ENCODE data around the gene OPCML.

OPCML gene

DNA sequence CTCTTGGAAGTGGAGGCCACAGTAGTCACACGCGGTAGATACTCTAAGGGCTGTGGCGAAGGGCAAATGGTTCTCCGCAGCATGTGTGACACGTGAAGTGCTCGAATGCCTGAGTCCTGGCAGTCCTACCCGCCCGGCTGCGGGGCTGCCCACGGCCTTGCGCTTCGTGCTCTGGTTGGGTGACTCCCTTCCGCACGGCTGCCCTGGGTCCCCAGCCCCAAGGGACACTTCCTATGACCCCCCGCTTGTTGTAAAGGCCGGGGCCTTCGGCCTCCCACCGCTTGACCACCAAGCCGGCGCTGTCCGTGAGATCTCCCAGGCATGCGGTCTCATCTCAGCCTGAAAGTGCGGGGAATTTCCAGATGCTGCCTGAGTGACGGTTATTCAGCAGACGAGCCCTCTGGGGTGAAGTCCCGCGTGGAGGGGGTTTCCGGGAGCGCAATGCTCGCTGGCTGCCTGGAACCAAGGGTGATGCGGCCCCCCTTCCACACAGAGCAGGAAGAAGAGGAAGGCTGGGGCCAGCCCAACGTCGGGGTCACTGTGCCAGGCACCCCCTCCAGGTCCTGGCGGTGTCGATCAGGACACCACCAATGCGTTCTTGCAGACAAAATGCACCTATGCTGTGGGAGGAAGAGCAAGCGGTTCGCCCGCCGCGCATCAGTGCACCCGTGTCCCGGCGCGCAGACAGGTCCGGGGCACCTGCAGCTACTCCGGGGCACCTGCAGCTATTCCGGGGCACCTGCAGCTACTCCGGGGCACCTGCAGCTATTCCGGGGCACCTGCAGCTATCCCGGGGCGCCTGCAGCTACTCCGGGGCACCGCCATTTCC lies 171.2 kb downstream of the OPCML start:
- no peak for DNase-seq (ENCODE audit: low read depth in 2 of 2)

GRCh38 chr11:133355095-133355494 lies 177.2 kb downstream of the OPCML start:
- DNase-seq (ENCODE audit: low read depth in 2 of 2) = no peak

DNA sequence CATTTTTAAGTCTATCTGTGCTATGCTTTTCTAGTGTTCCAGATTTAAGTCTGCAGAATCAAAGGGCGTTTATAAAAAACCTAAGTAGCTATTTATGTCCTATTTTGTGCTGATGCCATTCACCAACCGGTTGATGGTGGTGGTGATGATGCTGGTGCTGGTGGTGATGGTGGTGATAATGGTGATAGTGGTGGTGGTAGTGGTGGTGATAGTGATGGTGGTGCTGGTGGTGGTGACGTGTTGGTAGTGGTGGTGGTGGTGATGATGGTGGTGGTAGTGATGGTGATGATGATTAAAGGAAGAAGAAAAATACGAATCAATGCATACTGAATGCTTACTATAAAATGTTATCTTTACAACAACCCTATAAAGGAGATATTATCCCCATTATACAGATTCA lies 178.2 kb downstream of the OPCML start:
- DNase-seq (ENCODE audit: low read depth in 2 of 2) = no peak

DNA sequence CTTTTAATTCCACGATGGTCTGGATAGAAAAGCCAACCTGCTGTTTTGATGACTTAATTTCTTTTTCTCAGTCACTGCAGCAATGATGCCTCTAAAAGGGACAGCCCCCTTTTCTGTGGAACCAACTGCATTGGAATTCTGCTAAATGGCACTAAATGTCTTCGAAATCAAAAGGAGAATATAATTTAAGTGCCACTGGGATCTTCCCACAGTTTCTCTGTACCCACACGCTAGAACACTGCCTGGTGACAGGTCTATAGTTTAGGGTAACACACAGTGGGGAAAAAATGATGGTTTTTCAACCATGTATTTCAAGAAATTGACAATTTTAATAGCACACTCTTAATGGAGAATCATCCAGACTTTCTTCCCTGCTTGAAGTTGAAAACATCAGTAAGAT lies 182.3 kb downstream of the OPCML start:
- no peak for DNase-seq (ENCODE audit: low read depth in 2 of 2)

DNA sequence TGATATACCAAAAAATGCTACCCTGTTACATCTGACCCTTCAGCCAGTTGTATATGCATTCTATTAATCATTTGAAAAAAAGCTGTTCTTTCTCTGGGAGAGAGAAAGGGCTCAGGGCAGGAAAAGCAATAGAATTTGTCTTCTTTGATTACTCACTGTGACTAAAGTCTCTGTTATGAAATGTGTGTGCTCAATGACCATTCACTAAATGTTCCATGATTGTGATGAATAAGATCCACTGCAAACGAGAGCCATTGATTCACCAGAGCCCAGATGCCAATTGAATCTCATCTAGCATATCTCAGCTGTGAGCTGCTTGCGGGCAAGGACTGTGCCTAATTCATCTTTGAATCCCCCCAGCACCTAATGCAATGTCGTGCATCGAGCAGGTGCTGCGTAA lies 184.3 kb downstream of the OPCML start:
- no peak for DNase-seq (ENCODE audit: low read depth in 2 of 2)

DNA sequence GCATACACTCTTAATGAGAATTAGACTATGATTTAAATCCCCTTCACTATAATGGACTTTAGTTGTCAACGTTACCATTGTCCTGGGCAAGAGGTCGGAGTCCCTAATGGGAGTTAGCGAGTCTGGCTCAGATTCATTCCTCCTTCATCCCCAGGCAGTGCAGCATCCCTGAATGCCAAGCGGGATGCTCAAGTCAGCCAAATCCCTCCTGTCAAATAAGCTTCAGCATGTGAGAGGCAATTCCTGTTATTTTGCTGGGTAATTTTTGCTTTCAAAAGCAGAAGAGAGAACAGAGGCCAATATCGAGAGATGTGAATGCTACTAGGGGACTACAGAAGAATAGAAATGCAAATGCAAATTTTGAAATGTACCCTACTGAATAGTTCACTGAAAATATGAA lies 186.2 kb downstream of the OPCML start:
- no peak for DNase-seq (ENCODE audit: low read depth in 2 of 2)

GRCh38 chr11:133343951-133344350 lies 188.3 kb downstream of the OPCML start:
- DNase-seq (ENCODE audit: low read depth in 2 of 2) = no peak

- no peak for DNase-seq (ENCODE audit: low read depth in 2 of 2)
Observed at GRCh38 chr11:133339495-133340140, 192.7 kb downstream of the OPCML start.

DNA sequence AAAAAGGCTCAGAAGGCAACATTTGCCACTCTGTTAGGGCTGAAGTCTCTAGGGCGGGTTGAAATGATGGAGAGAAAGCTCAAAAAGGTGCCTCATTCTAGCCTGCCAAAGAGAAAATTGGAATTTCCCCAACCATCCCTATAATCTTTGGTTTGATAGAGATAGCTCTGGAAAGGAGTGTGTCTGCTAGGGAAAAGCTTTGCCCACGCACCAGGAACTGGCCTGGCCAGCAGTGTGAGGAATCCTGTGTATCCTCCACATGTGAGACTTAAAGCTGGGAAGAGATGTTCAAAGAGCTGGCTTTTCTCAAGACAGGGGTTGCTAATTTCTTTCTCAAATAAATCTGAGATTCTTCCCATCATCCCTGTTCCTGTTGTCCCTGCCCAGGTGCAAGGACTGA lies 193.7 kb downstream of the OPCML start:
- no peak for DNase-seq (ENCODE audit: low read depth in 2 of 2)

GRCh38 chr11:133337951-133338418 lies 194.3 kb downstream of the OPCML start:
- DNase-seq (ENCODE audit: low read depth in 2 of 2) = no peak

DNA sequence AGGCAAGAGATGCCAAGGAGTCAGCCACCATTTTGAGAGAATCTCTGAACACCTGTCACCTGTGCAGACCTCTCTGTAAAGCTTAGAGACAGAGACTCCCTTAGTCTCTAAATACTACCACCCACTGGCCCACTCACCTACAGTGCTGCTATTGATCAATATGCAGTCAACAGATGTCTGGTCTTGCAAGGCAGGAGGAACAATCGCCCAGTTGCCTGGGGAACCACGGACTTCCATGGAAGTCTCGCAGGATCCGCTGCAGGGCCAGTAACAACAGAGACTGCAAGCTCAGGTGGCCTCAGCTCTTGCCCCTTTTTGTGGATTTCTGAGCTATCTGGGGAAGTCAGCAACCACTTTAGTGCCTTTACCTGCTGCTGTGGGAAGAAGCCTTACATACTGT lies 195.1 kb downstream of the OPCML start:
- DNase-seq (ENCODE audit: low read depth in 2 of 2) = no peak

DNA sequence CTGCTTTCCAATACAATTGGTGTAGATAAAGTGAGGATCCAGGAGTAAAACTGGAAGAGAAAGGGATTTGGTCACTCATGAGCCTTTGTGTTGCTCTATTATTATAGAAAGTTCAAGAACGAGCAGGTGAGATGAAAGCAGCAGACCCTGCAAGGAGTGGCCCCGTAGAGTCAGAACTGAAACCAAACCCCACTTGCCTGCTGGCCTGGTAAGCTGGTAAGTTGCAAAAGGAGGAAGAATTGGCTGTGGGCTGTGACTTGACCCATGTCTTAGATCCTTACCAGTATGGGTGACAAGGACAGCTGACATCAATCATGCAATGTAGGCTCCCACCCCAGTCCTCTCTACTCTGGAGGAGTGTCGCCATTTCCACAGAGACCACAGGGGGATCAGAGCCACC lies 201.3 kb downstream of the OPCML start:
- no peak for DNase-seq (ENCODE audit: low read depth in 2 of 2)

DNA sequence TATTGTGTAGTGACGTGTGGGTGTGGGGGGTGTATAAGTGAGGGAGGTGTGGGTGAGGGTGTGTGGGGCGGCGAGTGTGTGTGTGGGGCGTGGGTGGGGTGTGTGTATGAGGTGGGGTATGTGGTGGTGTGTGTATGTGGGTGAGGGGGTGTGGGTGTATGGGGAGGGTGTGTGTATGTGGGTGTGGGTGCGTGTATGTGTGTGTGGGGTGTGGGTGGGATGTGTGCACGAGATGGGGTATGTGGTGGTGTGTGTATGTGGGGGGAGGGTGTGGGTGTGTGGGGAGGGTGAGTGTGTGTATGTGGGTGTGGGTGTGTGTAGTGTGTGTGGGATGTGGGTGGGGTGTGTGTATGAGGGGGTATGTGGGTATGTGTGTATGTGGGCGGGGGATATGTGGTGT lies 205.5 kb downstream of the OPCML start:
- no peak for DNase-seq (ENCODE audit: low read depth in 2 of 2)

DNA sequence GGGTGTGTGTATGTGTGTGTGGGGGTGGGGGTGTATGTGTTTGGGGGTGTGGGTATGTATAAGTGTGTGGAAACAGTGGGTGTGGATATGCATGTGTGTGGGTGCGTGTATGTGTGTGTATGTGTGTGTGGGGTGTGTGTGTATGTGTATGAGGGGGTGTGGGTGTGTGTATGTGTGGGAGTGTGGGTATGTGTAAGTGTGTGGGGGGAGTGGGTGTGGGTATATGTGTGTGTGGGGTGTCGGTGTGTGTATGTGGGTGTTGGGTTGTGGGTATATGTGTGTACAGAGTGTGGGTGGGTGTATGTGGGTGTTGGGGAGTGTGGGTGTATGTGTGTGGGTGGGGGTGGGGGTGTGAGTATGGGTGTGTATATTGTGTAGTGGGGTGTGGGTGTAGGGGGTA lies 206.0 kb downstream of the OPCML start:
- DNase-seq (ENCODE audit: low read depth in 2 of 2) = no peak

GRCh38 chr11:133325711-133326110 lies 206.6 kb downstream of the OPCML start:
- no peak for DNase-seq (ENCODE audit: low read depth in 2 of 2)

DNA sequence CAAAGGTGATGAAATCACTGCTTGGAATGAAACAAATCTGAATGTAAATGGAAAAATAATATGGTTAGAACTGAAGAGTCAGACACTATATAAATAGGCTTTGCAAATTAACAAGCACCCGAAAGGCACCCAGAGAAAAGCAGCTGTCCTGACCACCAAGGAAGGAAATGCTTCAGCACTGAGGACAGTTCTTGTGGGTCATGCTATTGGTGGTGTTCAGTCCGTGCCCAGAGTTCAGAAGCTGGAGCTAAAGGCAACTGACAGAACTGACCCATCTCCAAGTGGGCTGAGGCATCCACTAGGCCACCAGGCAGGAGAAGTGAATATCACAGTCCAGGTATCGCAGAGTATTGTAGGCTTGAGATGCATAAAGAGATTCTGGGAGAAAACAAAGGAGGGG lies 208.9 kb downstream of the OPCML start:
- no peak for DNase-seq (ENCODE audit: low read depth in 2 of 2)

DNA sequence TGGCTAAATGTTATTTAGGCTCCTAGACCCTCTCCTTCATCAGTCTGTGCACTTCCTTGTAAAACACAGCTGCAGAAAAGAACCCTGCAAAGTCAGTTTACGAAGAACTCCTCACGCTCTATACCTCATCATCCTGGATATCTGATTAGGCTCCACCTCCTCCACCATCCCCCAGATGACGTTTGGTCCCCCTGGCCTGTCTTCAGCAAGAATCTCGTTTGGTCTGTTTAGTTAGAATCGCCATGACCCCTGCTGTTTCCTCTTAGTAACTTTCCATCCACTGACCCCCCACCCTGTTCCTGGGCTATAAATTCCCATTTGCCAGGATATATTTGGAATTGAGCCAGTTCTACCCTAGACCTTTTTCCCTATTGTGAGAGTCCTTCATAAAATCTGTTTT lies 214.1 kb downstream of the OPCML start:
- no peak for DNase-seq (ENCODE audit: low read depth in 2 of 2)

DNA sequence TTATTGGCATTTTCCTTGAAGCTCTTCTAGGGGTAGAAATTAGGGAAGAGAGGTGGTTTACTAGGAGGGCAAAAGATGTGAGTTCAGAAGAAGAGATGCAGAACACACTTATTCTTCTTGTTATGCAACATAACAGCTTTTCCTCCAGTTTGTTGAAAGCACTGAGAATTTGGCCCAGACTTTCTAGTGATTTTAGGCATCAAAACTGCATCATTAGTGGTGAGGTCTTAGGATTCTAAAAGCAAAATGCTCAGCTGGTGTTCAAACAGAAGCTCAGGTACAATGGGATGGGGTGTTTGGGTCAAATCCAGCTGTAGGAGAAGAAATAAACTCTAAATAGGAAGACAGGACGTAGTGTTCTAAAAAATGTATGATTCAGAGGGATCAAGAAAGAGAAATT lies 221.1 kb downstream of the OPCML start:
- DNase-seq (ENCODE audit: low read depth in 2 of 2) = no peak

GRCh38 chr11:133306019-133306418 lies 226.3 kb downstream of the OPCML start:
- DNase-seq (ENCODE audit: low read depth in 2 of 2) = no peak

GRCh38 chr11:133305208-133305956 lies 226.9 kb downstream of the OPCML start:
- DNase-seq (ENCODE audit: low read depth in 2 of 2) = no peak

DNA sequence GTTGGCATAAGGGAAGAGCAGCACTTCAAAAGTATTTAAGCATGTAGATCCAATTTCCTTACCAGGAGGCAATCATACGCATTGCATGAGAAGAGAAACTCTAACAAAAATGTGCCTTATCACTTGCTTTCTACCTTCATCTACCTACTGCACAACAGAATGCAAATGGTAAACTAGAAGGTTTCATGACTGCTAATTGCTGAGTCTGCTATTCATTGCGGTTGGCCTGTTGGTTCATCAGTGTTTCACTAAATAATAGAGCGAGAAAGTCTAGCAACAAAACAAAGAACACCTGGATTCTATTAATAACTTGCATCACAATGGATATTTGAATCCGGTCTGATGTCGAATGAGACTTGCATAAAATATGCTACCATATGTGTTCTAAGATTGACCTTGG lies 229.0 kb downstream of the OPCML start:
- DNase-seq (ENCODE audit: low read depth in 2 of 2) = no peak

GRCh38 chr11:133302056-133302455 lies 230.2 kb downstream of the OPCML start:
- no peak for DNase-seq (ENCODE audit: low read depth in 2 of 2)

DNA sequence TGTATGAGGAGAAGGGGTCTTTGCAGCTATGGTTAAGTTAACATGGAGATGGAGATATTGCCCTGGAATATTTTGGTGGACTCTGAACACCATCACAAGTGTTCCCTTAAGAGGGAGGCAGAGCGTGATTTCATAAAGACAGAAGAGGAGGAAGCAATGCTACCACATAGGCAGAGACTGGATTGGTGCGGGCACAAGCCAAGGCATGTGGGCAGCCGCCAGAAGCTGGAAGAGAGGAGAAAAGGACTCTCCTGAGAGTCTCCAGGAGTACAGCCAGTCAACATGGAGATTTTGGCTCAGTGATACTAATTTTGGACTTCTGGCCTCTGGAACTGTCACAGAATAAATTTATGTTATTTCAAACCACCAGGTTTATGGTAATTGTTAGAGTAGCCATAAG lies 231.6 kb downstream of the OPCML start:
- DNase-seq (ENCODE audit: low read depth in 2 of 2) = no peak
